Thymus (tissue), 11 donors: ENCODE measurements around the gene SIX1. TPM values are rescaled to one million over a fixed set of nuclear protein-coding genes. Genes with fewer than 3 reads are reported as not detected.
A peak's percentile ranks its signal among the peaks of the same experiment; 100 is the strongest.

ENCODE experiments used
- DNase-seq, 9 donors: peaks; one replicate each; pipeline ENCODE4 v3.0.0-alpha.2; 2013; ENCODE audit warnings: low spot score in 9 of 9, low read depth in 6 of 9, missing footprints in 1 of 9
- H3K27ac ChIP-seq, 2 donors: one replicate each; pipeline ENCODE4 v1.5.1; 2013; ENCODE audit warnings: control low read depth in 1 of 2, low read depth in 1 of 2, low read length in 1 of 2, mild to moderate bottlenecking in 1 of 2, moderate library complexity in 1 of 2
- H3K27me3 ChIP-seq, 2 donors: one replicate each; pipeline ENCODE4 v1.5.1; 2013; ENCODE audit warnings: low read length in 1 of 2; ENCODE audit not compliant: control insufficient read depth in 2 of 2, insufficient read depth in 1 of 2
- H3K36me3 ChIP-seq, 2 donors: one replicate each; pipeline ENCODE4 v1.5.1; 2013; ENCODE audit warnings: low read length in 1 of 2, mild to moderate bottlenecking in 1 of 2, moderate library complexity in 1 of 2; ENCODE audit not compliant: control insufficient read depth in 2 of 2, insufficient read depth in 2 of 2
- H3K4me1 ChIP-seq, 2 donors: one replicate each; pipeline ENCODE4 v1.5.1; 2013; ENCODE audit warnings: low read length in 2 of 2; ENCODE audit not compliant: control insufficient read depth in 2 of 2, insufficient read depth in 2 of 2
- H3K4me3 ChIP-seq, 2 donors: one replicate each; pipeline ENCODE4 v1.5.1; 2013; ENCODE audit warnings: low read length in 2 of 2, control low read depth in 1 of 2, mild to moderate bottlenecking in 1 of 2
- H3K9me3 ChIP-seq, 2 donors: one replicate each; pipeline ENCODE4 v1.5.1; 2013; ENCODE audit warnings: low read length in 1 of 2, mild to moderate bottlenecking in 1 of 2; ENCODE audit not compliant: control insufficient read depth in 2 of 2, insufficient read depth in 1 of 2
- WGBS: extraction: QIAGEN DNeasy Blood & Tissue Kit; methylation state at CpG from one replicate; pipeline ENCODE4 v1.1.7; 2013; 5-methylcytosine and 5-hydroxymethylcytosine counted together
- polyA plus RNA-seq: library from polyadenylated mRNA; stranded (reverse); fragments of 200-250 nt; gene quantifications from one replicate; pipeline ENCODE4 v1.2.3, GENCODE V29; 2013
- total RNA-seq: library from RNA; stranded (reverse); fragments of 120-200 nt; gene quantifications from one replicate; pipeline ENCODE4 v1.2.4, GENCODE V29; 2013
- donor health status: healthy.

Gene SIX1
- total and polyA plus RNA-seq, 2 donors = 13.4 to 21.4 TPM

- no peak for DNase-seq
- 27% methylated on average over 2 of the region's 2 CpGs for WGBS
- peak overlapping the region in 1 of 2 donors; percentile 42 for H3K27ac ChIP-seq
- no peaks in the 10 kb centered on the region for H3K9me3 ChIP-seq
- H3K36me3 ChIP-seq = no peaks in the 10 kb centered on the region
- no peaks in the 10 kb centered on the region for H3K4me1 ChIP-seq
- peaks cover 0 to 3% of the 10 kb centered on the region in 2 donors for H3K27me3 ChIP-seq
- H3K4me3 ChIP-seq = no peak overlapping the region
Measured at GRCh38 chr14:60622917-60623257, 26.4 kb downstream of the SIX1 start.

- H3K9me3 ChIP-seq = no peaks in the 10 kb centered on the region
- no peaks in the 10 kb centered on the region for H3K4me1 ChIP-seq
- H3K36me3 ChIP-seq = no peaks in the 10 kb centered on the region
- 84% methylated on average over 5 of the region's 5 CpGs for WGBS
- DNase-seq = no peak
- H3K27me3 ChIP-seq = peaks cover 0 to 3% of the 10 kb centered on the region in 2 donors
- no peak overlapping the region for H3K4me3 ChIP-seq
- peak overlapping the region in 1 of 2 donors; percentile 42 for H3K27ac ChIP-seq
Measured at GRCh38 chr14:60622210-60622916, 26.9 kb downstream of the SIX1 start.

GRCh38 chr14:60621386-60621785, 27.9 kb downstream of the SIX1 start:
- Histone ChIP-seq H3K4me3 (no peak overlapping the region), H3K27me3 (peaks cover 0 to 5% of the 10 kb centered on the region in 2 donors), H3K36me3 (no peaks in the 10 kb centered on the region), H3K9me3 (no peaks in the 10 kb centered on the region), H3K27ac (no peak overlapping the region), H3K4me1 (no peaks in the 10 kb centered on the region)
- no peak for DNase-seq

GRCh38 chr14:60618241-60618640, 31.0 kb downstream of the SIX1 start:
- H3K4me3 ChIP-seq = no peak overlapping the region
- H3K27ac ChIP-seq = no peak overlapping the region
- H3K9me3 ChIP-seq = no peaks in the 10 kb centered on the region
- no peaks in the 10 kb centered on the region for H3K4me1 ChIP-seq
- no peaks in the 10 kb centered on the region for H3K36me3 ChIP-seq
- peaks cover 0 to 3% of the 10 kb centered on the region in 2 donors for H3K27me3 ChIP-seq
- no peak for DNase-seq
- WGBS = 84% methylated on average over 2 of the region's 2 CpGs

GRCh38 chr14:60616461-60616959, 32.8 kb downstream of the SIX1 start:
- Histone ChIP-seq H3K36me3 (no peaks in the 10 kb centered on the region), H3K27ac (no peak overlapping the region), H3K4me3 (no peak overlapping the region), H3K4me1 (no peaks in the 10 kb centered on the region), H3K27me3 (peaks cover 0 to 3% of the 10 kb centered on the region in 2 donors), H3K9me3 (no peaks in the 10 kb centered on the region)
- DNase-seq = no peak
- WGBS = 59% methylated on average over 11 of the region's 11 CpGs

- no peaks in the 10 kb centered on the region for H3K4me1 ChIP-seq
- no peaks in the 10 kb centered on the region for H3K27me3 ChIP-seq
- H3K9me3 ChIP-seq = no peaks in the 10 kb centered on the region
- no peaks in the 10 kb centered on the region for H3K36me3 ChIP-seq
- no peak for DNase-seq
- no peak overlapping the region for H3K27ac ChIP-seq
- no peak overlapping the region for H3K4me3 ChIP-seq
Measured at GRCh38 chr14:60602291-60602690, 47.0 kb downstream of the SIX1 start.

DNA sequence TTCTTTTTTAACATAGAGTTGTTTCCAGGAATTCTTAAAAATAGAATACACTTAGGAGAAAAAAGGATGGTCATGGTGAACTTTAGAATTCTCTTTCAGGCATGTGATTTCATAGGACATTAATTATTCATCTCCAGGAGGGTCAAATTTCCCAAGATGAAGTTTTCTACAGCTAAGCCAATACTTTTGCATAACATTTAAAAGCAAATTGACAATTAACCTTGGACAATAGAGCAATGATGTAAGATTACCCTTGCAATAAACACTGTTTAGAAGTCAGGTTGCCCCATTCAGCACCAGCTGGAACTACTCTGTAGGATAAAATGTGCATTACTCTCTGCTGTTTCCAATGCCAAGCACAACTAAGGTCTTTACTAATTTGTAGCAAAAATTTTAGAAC, 49.5 kb downstream of the SIX1 start:
- DNase-seq = no peak
- Histone ChIP-seq H3K36me3 (no peaks in the 10 kb centered on the region), H3K27me3 (no peaks in the 10 kb centered on the region), H3K4me1 (no peaks in the 10 kb centered on the region), H3K27ac (no peak overlapping the region), H3K9me3 (no peaks in the 10 kb centered on the region), H3K4me3 (no peak overlapping the region)

GRCh38 chr14:60596139-60596538, 53.1 kb downstream of the SIX1 start:
- no peaks in the 10 kb centered on the region for H3K9me3 ChIP-seq
- no peaks in the 10 kb centered on the region for H3K27me3 ChIP-seq
- H3K27ac ChIP-seq = no peak overlapping the region
- H3K36me3 ChIP-seq = no peaks in the 10 kb centered on the region
- H3K4me3 ChIP-seq = no peak overlapping the region
- H3K4me1 ChIP-seq = no peaks in the 10 kb centered on the region
- no peak for DNase-seq

DNA sequence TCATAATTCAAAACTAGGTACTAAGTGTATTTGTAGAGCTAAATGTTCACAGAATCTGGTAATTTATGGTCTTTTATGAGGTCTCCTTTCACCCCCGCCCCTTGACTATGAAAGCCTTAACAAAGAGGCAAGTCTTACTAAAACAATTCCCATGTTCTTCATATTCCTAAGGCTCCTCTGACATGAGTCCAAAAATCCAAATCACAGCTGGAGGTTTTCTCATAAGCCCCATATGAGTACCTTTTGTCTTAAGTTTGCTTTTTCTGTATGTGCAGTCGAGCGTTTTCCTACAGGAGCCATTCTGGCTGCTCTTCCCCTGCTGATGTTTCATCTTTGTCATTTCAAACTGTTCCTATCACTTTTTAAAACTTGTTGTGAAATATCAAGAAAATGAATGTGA, 55.2 kb downstream of the SIX1 start:
- no peak for DNase-seq
- H3K9me3 ChIP-seq = no peaks in the 10 kb centered on the region
- H3K27ac ChIP-seq = no peak overlapping the region
- no peak overlapping the region for H3K4me3 ChIP-seq
- no peaks in the 10 kb centered on the region for H3K27me3 ChIP-seq
- H3K36me3 ChIP-seq = no peaks in the 10 kb centered on the region
- WGBS = 94% methylated on average over 3 of the region's 3 CpGs
- no peaks in the 10 kb centered on the region for H3K4me1 ChIP-seq
